Measurements from ENCODE around the gene TMED8.
"Not testable (repeated sequence)": the region's sequence is repeated elsewhere in the genome, so short reads cannot be mapped to it uniquely, and the experiment has no call there.

Gene TMED8

GRCh38 chr14:77376771-77377501 is at the start of gene TMED8, which contains the start of gene SAMD15:
Gene TMED8 (minus strand): TSS chr14:77377094. CDS start chr14:77377053, 41 bp downstream.
Gene SAMD15 (plus strand): TSS chr14:77377379. CDS start chr14:77377419, 40 bp downstream.
- no peaks in the 10 kb centered on the region for H3K9me3 Mint-ChIP-seq
- H3K27me3 Mint-ChIP-seq, result no peaks in the 10 kb centered on the region
- peaks cover 21% of the 10 kb centered on the region for H3K36me3 Mint-ChIP-seq (ENCODE audit: low read depth)
- peak within 1 kb of the TSS; percentile 93 for H3K4me3 Mint-ChIP-seq
- H3K27ac Mint-ChIP-seq, result peak within 1 kb of the TSS; percentile 91
- peaks cover 42% of the 10 kb centered on the region for H3K4me1 Mint-ChIP-seq (ENCODE audit: low read depth)

GRCh38 chr14:77426396-77426795 is 49.5 kb upstream of the TMED8 start:
- H3K4me3 Mint-ChIP-seq, result no peak overlapping the region
- no peaks in the 10 kb centered on the region for H3K27me3 Mint-ChIP-seq
- no peak overlapping the region for H3K27ac Mint-ChIP-seq
- H3K36me3 Mint-ChIP-seq (ENCODE audit: low read depth), result peaks cover 81% of the 10 kb centered on the region
- no peaks in the 10 kb centered on the region for H3K4me1 Mint-ChIP-seq (ENCODE audit: low read depth)
- no peaks in the 10 kb centered on the region for H3K9me3 Mint-ChIP-seq

- no peaks in the 10 kb centered on the region for H3K4me1 Mint-ChIP-seq (ENCODE audit: low read depth)
- H3K36me3 Mint-ChIP-seq (ENCODE audit: low read depth), result peaks cover 86% of the 10 kb centered on the region
- peaks cover 4% of the 10 kb centered on the region for H3K9me3 Mint-ChIP-seq
- no peaks in the 10 kb centered on the region for H3K27me3 Mint-ChIP-seq
- H3K4me3 Mint-ChIP-seq, result no peak overlapping the region
- H3K27ac Mint-ChIP-seq, result no peak overlapping the region
These were observed 48.0 kb upstream of the TMED8 start for GRCh38 chr14:77424862-77425261.

GRCh38 chr14:77423423-77423822 is 46.5 kb upstream of the TMED8 start, which contains the start of gene NOXRED1:
Gene NOXRED1 (minus strand): TSS chr14:77423523. CDS start chr14:77422889, 634 bp downstream.
- H3K4me1 Mint-ChIP-seq (ENCODE audit: low read depth), result no peaks in the 10 kb centered on the region
- no peak within 1 kb of the TSS for H3K27ac Mint-ChIP-seq
- no peaks in the 10 kb centered on the region for H3K27me3 Mint-ChIP-seq
- H3K36me3 Mint-ChIP-seq (ENCODE audit: low read depth), result peaks cover 81% of the 10 kb centered on the region
- no peak within 1 kb of the TSS for H3K4me3 Mint-ChIP-seq
- H3K9me3 Mint-ChIP-seq, result peaks cover 11% of the 10 kb centered on the region

- H3K4me3 Mint-ChIP-seq, result no peak overlapping the region
- H3K27me3 Mint-ChIP-seq, result no peaks in the 10 kb centered on the region
- no peak overlapping the region for H3K27ac Mint-ChIP-seq
- peaks cover 59% of the 10 kb centered on the region for H3K36me3 Mint-ChIP-seq (ENCODE audit: low read depth)
- no peaks in the 10 kb centered on the region for H3K4me1 Mint-ChIP-seq (ENCODE audit: low read depth)
- peaks cover 21% of the 10 kb centered on the region for H3K9me3 Mint-ChIP-seq
These were observed 44.3 kb upstream of the TMED8 start for GRCh38 chr14:77421201-77421600.

- peaks cover 21% of the 10 kb centered on the region for H3K9me3 Mint-ChIP-seq
- peaks cover 22% of the 10 kb centered on the region for H3K36me3 Mint-ChIP-seq (ENCODE audit: low read depth)
- no peaks in the 10 kb centered on the region for H3K4me1 Mint-ChIP-seq (ENCODE audit: low read depth)
- H3K27ac Mint-ChIP-seq, result no peak overlapping the region
- H3K4me3 Mint-ChIP-seq, result no peak overlapping the region
- no peaks in the 10 kb centered on the region for H3K27me3 Mint-ChIP-seq
These were observed 39.9 kb upstream of the TMED8 start for GRCh38 chr14:77416836-77417235.

GRCh38 chr14:77416098-77416497 is 39.2 kb upstream of the TMED8 start:
- H3K27ac Mint-ChIP-seq; H3K4me3 Mint-ChIP-seq; H3K27me3 Mint-ChIP-seq; H3K4me1 Mint-ChIP-seq (ENCODE audit: low read depth): not testable (repeated sequence)
- peaks cover 21% of the 10 kb centered on the region for H3K9me3 Mint-ChIP-seq
- H3K36me3 Mint-ChIP-seq (ENCODE audit: low read depth), result peaks cover 15% of the 10 kb centered on the region

GRCh38 chr14:77415403-77416030 is 38.6 kb upstream of the TMED8 start:
- not testable (repeated sequence) for H3K27ac Mint-ChIP-seq; H3K4me1 Mint-ChIP-seq (ENCODE audit: low read depth); H3K27me3 Mint-ChIP-seq; H3K4me3 Mint-ChIP-seq
- peaks cover 21% of the 10 kb centered on the region for H3K9me3 Mint-ChIP-seq
- peaks cover 13% of the 10 kb centered on the region for H3K36me3 Mint-ChIP-seq (ENCODE audit: low read depth)

GRCh38 chr14:77409131-77409533 is 32.2 kb upstream of the TMED8 start:
- Mint-ChIP-seq H3K9me3 (no peaks in the 10 kb centered on the region), H3K27me3 (no peaks in the 10 kb centered on the region), H3K4me1 (ENCODE audit: low read depth) (peaks cover 15% of the 10 kb centered on the region), H3K4me3 (no peak overlapping the region), H3K27ac (no peak overlapping the region), H3K36me3 (ENCODE audit: low read depth) (no peaks in the 10 kb centered on the region)

- peaks cover 15% of the 10 kb centered on the region for H3K4me1 Mint-ChIP-seq (ENCODE audit: low read depth)
- no peaks in the 10 kb centered on the region for H3K9me3 Mint-ChIP-seq
- no peak overlapping the region for H3K4me3 Mint-ChIP-seq
- no peaks in the 10 kb centered on the region for H3K27me3 Mint-ChIP-seq
- H3K27ac Mint-ChIP-seq, result no peak overlapping the region
- H3K36me3 Mint-ChIP-seq (ENCODE audit: low read depth), result no peaks in the 10 kb centered on the region
These were observed 30.3 kb upstream of the TMED8 start for GRCh38 chr14:77407158-77407557.

GRCh38 chr14:77406718-77407117 is 29.8 kb upstream of the TMED8 start:
- Mint-ChIP-seq H3K4me1 (ENCODE audit: low read depth) (peaks cover 15% of the 10 kb centered on the region), H3K27ac (no peak overlapping the region), H3K27me3 (no peaks in the 10 kb centered on the region), H3K36me3 (ENCODE audit: low read depth) (no peaks in the 10 kb centered on the region), H3K9me3 (no peaks in the 10 kb centered on the region), H3K4me3 (no peak overlapping the region)

GRCh38 chr14:77406086-77406485 is 29.2 kb upstream of the TMED8 start:
- Mint-ChIP-seq H3K4me3 (no peak overlapping the region), H3K36me3 (ENCODE audit: low read depth) (no peaks in the 10 kb centered on the region), H3K4me1 (ENCODE audit: low read depth) (peaks cover 15% of the 10 kb centered on the region)

GRCh38 chr14:77403768-77404167 is 26.9 kb upstream of the TMED8 start:
- no peaks in the 10 kb centered on the region for H3K9me3 Mint-ChIP-seq
- H3K4me1 Mint-ChIP-seq (ENCODE audit: low read depth), result peaks cover 15% of the 10 kb centered on the region
- no peaks in the 10 kb centered on the region for H3K36me3 Mint-ChIP-seq (ENCODE audit: low read depth)
- H3K4me3 Mint-ChIP-seq, result no peak overlapping the region
- no peaks in the 10 kb centered on the region for H3K27me3 Mint-ChIP-seq
- no peak overlapping the region for H3K27ac Mint-ChIP-seq

More at GRCh38 chr14:77406086-77406485, 29.2 kb upstream of the TMED8 start:
- no peak overlapping the region for H3K27ac Mint-ChIP-seq
- H3K27me3 Mint-ChIP-seq, result no peaks in the 10 kb centered on the region
- H3K9me3 Mint-ChIP-seq, result no peaks in the 10 kb centered on the region

- Mint-ChIP-seq H3K36me3 (ENCODE audit: low read depth) (no peaks in the 10 kb centered on the region), H3K27ac (no peak overlapping the region), H3K4me3 (no peak overlapping the region), H3K4me1 (ENCODE audit: low read depth) (no peaks in the 10 kb centered on the region), H3K9me3 (no peaks in the 10 kb centered on the region), H3K27me3 (no peaks in the 10 kb centered on the region)
These were observed 23.3 kb upstream of the TMED8 start for GRCh38 chr14:77400216-77400615.

- Mint-ChIP-seq H3K4me1 (ENCODE audit: low read depth) (no peaks in the 10 kb centered on the region), H3K4me3 (no peak overlapping the region), H3K9me3 (no peaks in the 10 kb centered on the region), H3K27me3 (no peaks in the 10 kb centered on the region), H3K27ac (no peak overlapping the region), H3K36me3 (ENCODE audit: low read depth) (no peaks in the 10 kb centered on the region)
These were observed 13.3 kb upstream of the TMED8 start for GRCh38 chr14:77390188-77390587.

Measured in stimulated activated naive CD8-positive, alpha-beta T cell treated with anti-CD3 and anti-CD28 coated beads, Interleukin-15, Interleukin-2, amounts not matched to agents 100 ng/mL and 50 ng/mL, for 24 hours (primary cell).